ENCODE measurements around the gene SAFB.

DNA sequence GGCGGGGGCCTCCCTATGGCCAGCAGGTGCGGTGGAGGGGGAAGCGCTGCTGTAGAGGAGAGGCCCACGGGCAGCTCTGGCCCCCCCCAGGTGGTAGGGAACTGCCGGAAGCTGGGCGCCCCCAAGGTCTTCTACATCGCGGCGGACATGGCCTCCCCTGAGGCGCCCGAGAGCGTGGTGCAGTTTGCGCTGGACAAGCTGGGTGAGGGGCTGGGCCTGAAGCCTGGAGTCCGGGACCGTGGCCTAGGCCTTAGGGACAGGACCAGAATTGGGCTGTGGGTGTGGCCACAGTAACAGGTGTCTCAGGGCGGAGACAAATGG, 63.4 kb downstream of the SAFB start:
- TF ChIP-seq, protein P1, sequence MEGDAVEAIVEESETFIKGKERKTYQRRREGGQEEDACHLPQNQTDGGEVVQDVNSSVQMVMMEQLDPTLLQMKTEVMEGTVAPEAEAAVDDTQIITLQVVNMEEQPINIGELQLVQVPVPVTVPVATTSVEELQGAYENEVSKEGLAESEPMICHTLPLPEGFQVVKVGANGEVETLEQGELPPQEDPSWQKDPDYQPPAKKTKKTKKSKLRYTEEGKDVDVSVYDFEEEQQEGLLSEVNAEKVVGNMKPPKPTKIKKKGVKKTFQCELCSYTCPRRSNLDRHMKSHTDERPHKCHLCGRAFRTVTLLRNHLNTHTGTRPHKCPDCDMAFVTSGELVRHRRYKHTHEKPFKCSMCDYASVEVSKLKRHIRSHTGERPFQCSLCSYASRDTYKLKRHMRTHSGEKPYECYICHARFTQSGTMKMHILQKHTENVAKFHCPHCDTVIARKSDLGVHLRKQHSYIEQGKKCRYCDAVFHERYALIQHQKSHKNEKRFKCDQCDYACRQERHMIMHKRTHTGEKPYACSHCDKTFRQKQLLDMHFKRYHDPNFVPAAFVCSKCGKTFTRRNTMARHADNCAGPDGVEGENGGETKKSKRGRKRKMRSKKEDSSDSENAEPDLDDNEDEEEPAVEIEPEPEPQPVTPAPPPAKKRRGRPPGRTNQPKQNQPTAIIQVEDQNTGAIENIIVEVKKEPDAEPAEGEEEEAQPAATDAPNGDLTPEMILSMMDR (IDR thresholded peaks at IDR 0.05): no peak
- TF ChIP-seq ZFX (IDR thresholded peaks at IDR 0.05; ENCODE audit: borderline replicate concordance): no peak
